ENCODE data around the gene CTNNA3.

- TF ChIP-seq CTCF (IDR thresholded peaks at IDR 0.05) (no peak), POLR2A (IDR thresholded peaks at IDR 0.05) (no peak)
These were observed 696.0 kb downstream of the CTNNA3 start for GRCh38 chr10:66999762-67000545.

Data from lower leg skin (tissue), 3 donors.